Measurements from ENCODE around the gene GRIK4.

GRCh38 chr11:120501440-120501839 is 10.1 kb upstream of the GRIK4 start:
- TF ChIP-seq EZH2 (IDR thresholded peaks at IDR 0.05; ENCODE audit: insufficient read depth, poor library complexity, severe bottlenecking) (no peak), EZH2phosphoT487 (IDR thresholded peaks at IDR 0.05; ENCODE audit: insufficient read depth, low read depth) (no peak)
